Panc1 (cell line): Measurements from ENCODE around the gene MACF1. TPM values are rescaled to one million over a fixed set of nuclear protein-coding genes. Genes with fewer than 3 reads are reported as not detected.

Experiments
- ATAC-seq: fragments of 200-7000 bp; cut with Tn5 transposase; 2 replicates; pipeline ENCODE4 v1.9.1; 2020; ENCODE audit warnings: mild to moderate bottlenecking, moderate library complexity
- BruUV-seq: library from RNA; stranded (reverse); fragments of 400-500 nt; replicated peaks from 2 replicates; lab custom pipeline; 2021; lab: Mats Ljungman, UMichigan
- CTCF ChIA-PET: fragments of 300-600 bp; sonication (Branson Sonifier 250); formaldehyde crosslinking; loops from one replicate; lab custom pipeline; 2022; ENCODE audit warnings: antibody characterized with exemption; lab: Charles Lee
- POLR2A ChIA-PET: fragments of 300-600 bp; sonication (Branson Sonifier 250); formaldehyde crosslinking; loops from one replicate; lab custom pipeline; 2022; ENCODE audit warnings: antibody characterized with exemption; lab: Charles Lee
- DNase-seq: peaks from one replicate; pipeline ENCODE4 v3.0.0-alpha.2; 2010; ENCODE audit warnings: low read depth, low spot score
- H3K27ac ChIP-seq: 2 replicates; pipeline ENCODE4 v1.5.1; 2011; ENCODE audit warnings: mild to moderate bottlenecking, low read length, inconsistent platforms
- H3K27me3 ChIP-seq: fragments of 200-500 bp; sonication (Bioruptor generic); 2 replicates; pipeline ENCODE4 v1.6.0; 2014; ENCODE audit warnings: low read length, inconsistent platforms; ENCODE audit not compliant: control insufficient read depth, insufficient read depth
- H3K36me3 ChIP-seq: fragments of 200-500 bp; sonication (Bioruptor generic); 2 replicates; pipeline ENCODE4 v1.5.1; 2014; ENCODE audit warnings: inconsistent platforms, mild to moderate bottlenecking, low read length, moderate library complexity; ENCODE audit not compliant: control insufficient read depth, insufficient read depth
- H3K4me1 ChIP-seq: 2 replicates; pipeline ENCODE4 v1.5.1; 2011; ENCODE audit warnings: inconsistent platforms, mild to moderate bottlenecking, low read length, moderate library complexity; ENCODE audit not compliant: control insufficient read depth, insufficient read depth
- H3K4me3 ChIP-seq, 2 experiments: 2 replicates each; pipeline ENCODE4 v1.5.1; 2011 to 2012; ENCODE audit warnings: low read depth in 2 of 2, low read length in 2 of 2, mild to moderate bottlenecking in 2 of 2, inconsistent platforms in 1 of 2, moderate library complexity in 1 of 2
- H3K9me3 ChIP-seq: fragments of 200-500 bp; sonication (Bioruptor generic); 2 replicates; pipeline ENCODE4 v1.5.1; 2014; ENCODE audit warnings: low read depth, mild to moderate bottlenecking, inconsistent platforms, low read length, moderate library complexity; ENCODE audit not compliant: control insufficient read depth, insufficient read depth
- POLR2AphosphoS5 ChIP-seq: IDR thresholded peaks from 2 replicates; pipeline ENCODE4 v1.6.1; 2012; ENCODE audit warnings: mild to moderate bottlenecking, low read depth, low read length, moderate library complexity
- SIN3A ChIP-seq: IDR thresholded peaks from 2 replicates; pipeline ENCODE4 v1.6.1; 2012; ENCODE audit warnings: low read depth, mild to moderate bottlenecking, low read length, moderate library complexity, borderline replicate concordance; ENCODE audit not compliant: insufficient read depth
- TCF7L2 ChIP-seq: IDR thresholded peaks from 2 replicates; pipeline ENCODE4 v1.6.1; 2011; ENCODE audit warnings: mild to moderate bottlenecking, low read depth, low read length, inconsistent platforms
- in situ Hi-C: cut with HindIII; loops from 2 replicates; pipeline ENCODE4 v1.10.0; 2016; ENCODE audit warnings: low sequenced_read_pairs, low pct_unique_long_range_greater_than_20kb
- intact Hi-C: fragments of 100-400 bp; cut with micrococcal nuclease; formaldehyde crosslinking; loops from one replicate; pipeline ENCODE4 v1.10.0; 2022; ENCODE audit not compliant: unreplicated experiment
- total RNA-seq: library from RNA; stranded (reverse); gene quantifications from one replicate; pipeline ENCODE4 v1.2.1, GENCODE V29; 2021; ENCODE audit not compliant: unreplicated experiment
- TF ChIP-seq, protein P1 (sequence below): fragments of 450-650 bp; IDR thresholded peaks from 2 replicates; pipeline ENCODE4 v1.5.1; 2017; ENCODE audit warnings: mild to moderate bottlenecking
- TF ChIP-seq, protein P2 (sequence below), 2 experiments: IDR thresholded peaks; 2 replicates each; pipeline ENCODE4 v1.6.1; 2011 to 2012; ENCODE audit warnings: low read depth in 2 of 2, control low read depth in 1 of 2, low read length in 1 of 2, mild to moderate bottlenecking in 1 of 2, moderate library complexity in 1 of 2; ENCODE audit not compliant: insufficient read depth in 1 of 2

MACF1 gene
- total RNA-seq, 1 experiment from 2014 or later: 413 TPM

DNA sequence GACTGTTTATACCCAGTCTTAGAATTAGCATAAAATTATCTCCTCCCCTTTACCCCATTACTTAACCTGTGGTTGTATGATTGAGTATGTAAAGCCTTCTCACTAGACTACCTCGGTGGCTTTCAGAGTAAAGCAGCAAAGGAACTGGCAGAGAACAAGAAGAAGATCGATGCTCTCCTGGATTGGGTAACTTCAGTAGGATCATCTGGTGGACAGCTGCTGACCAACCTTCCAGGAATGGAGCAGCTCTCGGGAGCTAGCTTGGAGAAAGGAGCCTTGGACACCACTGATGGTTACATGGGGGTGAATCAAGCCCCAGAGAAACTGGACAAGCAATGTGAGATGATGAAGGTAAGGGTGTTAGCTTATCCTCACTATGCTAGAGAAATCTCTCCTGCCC, 148.4 kb downstream of the MACF1 start:
- Histone ChIP-seq H3K4me3 (no peak overlapping the region), H3K4me1 (no peaks in the 10 kb centered on the region), H3K27me3 (no peaks in the 10 kb centered on the region), H3K36me3 (peaks cover 38% of the 10 kb centered on the region), H3K27ac (no peak overlapping the region), H3K9me3 (no peaks in the 10 kb centered on the region)
- ChIA-PET POLR2A (no interaction called here), CTCF (no interaction called here)
- ATAC-seq: no peak
- TF ChIP-seq POLR2AphosphoS5: no peak
- no peak for TF ChIP-seq TCF7L2
- TF ChIP-seq, protein P1, sequence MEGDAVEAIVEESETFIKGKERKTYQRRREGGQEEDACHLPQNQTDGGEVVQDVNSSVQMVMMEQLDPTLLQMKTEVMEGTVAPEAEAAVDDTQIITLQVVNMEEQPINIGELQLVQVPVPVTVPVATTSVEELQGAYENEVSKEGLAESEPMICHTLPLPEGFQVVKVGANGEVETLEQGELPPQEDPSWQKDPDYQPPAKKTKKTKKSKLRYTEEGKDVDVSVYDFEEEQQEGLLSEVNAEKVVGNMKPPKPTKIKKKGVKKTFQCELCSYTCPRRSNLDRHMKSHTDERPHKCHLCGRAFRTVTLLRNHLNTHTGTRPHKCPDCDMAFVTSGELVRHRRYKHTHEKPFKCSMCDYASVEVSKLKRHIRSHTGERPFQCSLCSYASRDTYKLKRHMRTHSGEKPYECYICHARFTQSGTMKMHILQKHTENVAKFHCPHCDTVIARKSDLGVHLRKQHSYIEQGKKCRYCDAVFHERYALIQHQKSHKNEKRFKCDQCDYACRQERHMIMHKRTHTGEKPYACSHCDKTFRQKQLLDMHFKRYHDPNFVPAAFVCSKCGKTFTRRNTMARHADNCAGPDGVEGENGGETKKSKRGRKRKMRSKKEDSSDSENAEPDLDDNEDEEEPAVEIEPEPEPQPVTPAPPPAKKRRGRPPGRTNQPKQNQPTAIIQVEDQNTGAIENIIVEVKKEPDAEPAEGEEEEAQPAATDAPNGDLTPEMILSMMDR: no peak
- no peak for TF ChIP-seq SIN3A
- TF ChIP-seq, protein P2, sequence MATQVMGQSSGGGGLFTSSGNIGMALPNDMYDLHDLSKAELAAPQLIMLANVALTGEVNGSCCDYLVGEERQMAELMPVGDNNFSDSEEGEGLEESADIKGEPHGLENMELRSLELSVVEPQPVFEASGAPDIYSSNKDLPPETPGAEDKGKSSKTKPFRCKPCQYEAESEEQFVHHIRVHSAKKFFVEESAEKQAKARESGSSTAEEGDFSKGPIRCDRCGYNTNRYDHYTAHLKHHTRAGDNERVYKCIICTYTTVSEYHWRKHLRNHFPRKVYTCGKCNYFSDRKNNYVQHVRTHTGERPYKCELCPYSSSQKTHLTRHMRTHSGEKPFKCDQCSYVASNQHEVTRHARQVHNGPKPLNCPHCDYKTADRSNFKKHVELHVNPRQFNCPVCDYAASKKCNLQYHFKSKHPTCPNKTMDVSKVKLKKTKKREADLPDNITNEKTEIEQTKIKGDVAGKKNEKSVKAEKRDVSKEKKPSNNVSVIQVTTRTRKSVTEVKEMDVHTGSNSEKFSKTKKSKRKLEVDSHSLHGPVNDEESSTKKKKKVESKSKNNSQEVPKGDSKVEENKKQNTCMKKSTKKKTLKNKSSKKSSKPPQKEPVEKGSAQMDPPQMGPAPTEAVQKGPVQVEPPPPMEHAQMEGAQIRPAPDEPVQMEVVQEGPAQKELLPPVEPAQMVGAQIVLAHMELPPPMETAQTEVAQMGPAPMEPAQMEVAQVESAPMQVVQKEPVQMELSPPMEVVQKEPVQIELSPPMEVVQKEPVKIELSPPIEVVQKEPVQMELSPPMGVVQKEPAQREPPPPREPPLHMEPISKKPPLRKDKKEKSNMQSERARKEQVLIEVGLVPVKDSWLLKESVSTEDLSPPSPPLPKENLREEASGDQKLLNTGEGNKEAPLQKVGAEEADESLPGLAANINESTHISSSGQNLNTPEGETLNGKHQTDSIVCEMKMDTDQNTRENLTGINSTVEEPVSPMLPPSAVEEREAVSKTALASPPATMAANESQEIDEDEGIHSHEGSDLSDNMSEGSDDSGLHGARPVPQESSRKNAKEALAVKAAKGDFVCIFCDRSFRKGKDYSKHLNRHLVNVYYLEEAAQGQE (IDR thresholded peaks at IDR 0.05; ENCODE audit: insufficient read depth in 1 of 2, low read depth in 2 of 2, low read length in 1 of 2): no peak
- intact Hi-C loops (no loop called here), in situ Hi-C loops (no loop called here)
- no peak for DNase-seq
- BruUV-seq: no TSS peak

DNA sequence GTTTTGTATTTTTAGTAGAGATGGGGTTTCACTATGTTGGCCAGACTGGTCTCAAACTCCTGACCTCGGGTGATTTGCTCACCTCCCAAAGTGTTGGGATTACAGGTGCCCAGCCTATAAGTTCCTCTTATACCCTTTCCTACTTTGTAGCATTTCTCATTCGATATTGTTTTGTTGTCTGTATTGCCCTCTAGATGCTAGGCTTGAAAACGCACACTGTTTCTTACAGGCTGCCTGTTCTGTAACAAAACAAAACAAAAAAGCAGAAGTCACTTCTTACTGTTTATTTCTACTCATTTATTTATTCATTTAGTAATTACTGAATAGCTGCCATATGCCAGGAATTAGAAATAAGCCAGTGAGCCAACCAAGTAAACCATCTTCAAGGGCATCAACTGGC, 150.1 kb downstream of the MACF1 start:
- no peaks in the 10 kb centered on the region for H3K27me3 ChIP-seq
- no peaks in the 10 kb centered on the region for H3K4me1 ChIP-seq
- H3K36me3 ChIP-seq: peaks cover 38% of the 10 kb centered on the region
- DNase-seq (no peak), ATAC-seq (no peak)
- H3K4me3 ChIP-seq: no peak overlapping the region
- no TSS peak for BruUV-seq
- CTCF ChIA-PET: interaction anchor here (0.6 to 1.2 kb wide), 2 partner anchors 34 to 56 kb away, joined by 3 read pairs; no protein-coding TSS in a partner anchor
- intact Hi-C loops (no loop called here), in situ Hi-C loops (no loop called here)
- H3K27ac ChIP-seq: no peak overlapping the region
- TF ChIP-seq SIN3A: no peak
- TF ChIP-seq, protein P1: 0 out of 2 replicates have a peak, but pooled peaks have one; percentile 17
- H3K9me3 ChIP-seq: no peaks in the 10 kb centered on the region
- POLR2A ChIA-PET: no interaction called here
